Measurements from ENCODE around the gene SAP25. TPM values are rescaled to one million over a fixed set of nuclear protein-coding genes. Genes with fewer than 3 reads are reported as not detected.
"Not testable (repeated sequence)": the region's sequence is repeated elsewhere in the genome, so short reads cannot be mapped to it uniquely, and the experiment has no call there.

SAP25 gene
- total and polyA plus RNA-seq, 2 experiments from 2014 or later: 1.5 to 3.9 TPM

DNA sequence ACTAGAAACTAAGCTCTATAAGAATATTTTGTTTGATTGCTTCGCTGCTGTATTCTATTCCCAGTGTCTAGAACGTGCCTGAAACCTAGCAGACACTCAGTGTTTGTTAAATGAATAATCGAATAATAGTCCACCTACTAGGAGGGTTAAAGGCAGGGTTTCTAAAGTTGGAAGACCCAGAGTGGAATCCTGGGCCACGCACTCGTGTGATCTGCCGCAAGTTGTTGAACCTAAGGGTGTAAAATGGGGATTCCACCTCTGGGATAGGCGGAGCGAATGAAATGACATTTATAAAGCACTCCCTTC lies 35.4 kb downstream of the SAP25 start:
- no peaks in the 10 kb centered on the region for H3K27me3 ChIP-seq
- H3K36me3 ChIP-seq: no peaks in the 10 kb centered on the region
- no peak for TF ChIP-seq CTCF (IDR thresholded peaks at IDR 0.05; ENCODE audit: low read depth, low read length)
- peak overlapping the region; percentile 15 for H3K4me3 ChIP-seq
- no peaks in the 10 kb centered on the region for H3K4me1 ChIP-seq (ENCODE audit: low read depth)
- H3K9me3 ChIP-seq (ENCODE audit: low read depth): no peaks in the 10 kb centered on the region
- no peak for DNase-seq (ENCODE audit: low read depth in 1 of 2, low spot score in 1 of 2)
- peak overlapping the region; percentile 52 for H3K27ac ChIP-seq

DNA sequence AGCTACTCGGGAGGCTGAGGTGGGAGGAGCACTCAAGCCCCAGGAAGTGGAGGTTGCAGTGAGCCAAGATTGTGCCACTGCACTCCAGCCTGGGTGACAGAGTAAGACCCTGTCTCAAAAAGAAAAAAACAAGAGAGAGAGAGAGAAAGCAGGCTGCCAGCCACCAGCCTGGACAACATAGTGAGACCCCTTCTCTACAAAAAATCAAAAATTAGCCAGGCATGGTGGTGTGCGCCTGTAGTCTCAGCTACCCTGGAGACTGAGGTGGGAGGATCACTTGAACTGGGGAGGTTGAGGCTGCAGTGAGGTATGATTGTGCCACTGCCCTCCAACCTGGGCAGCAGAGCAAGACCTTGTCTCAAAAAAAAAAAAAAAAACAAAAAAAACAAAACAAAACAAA lies 37.0 kb downstream of the SAP25 start:
- H3K4me3 ChIP-seq, H3K27ac ChIP-seq: not testable (repeated sequence)

GRCh38 chr7:100535982-100536381 lies 37.7 kb downstream of the SAP25 start:
- H3K36me3 ChIP-seq; H3K27me3 ChIP-seq; H3K27ac ChIP-seq; H3K4me1 ChIP-seq (ENCODE audit: low read depth); H3K9me3 ChIP-seq (ENCODE audit: low read depth); DNase-seq (ENCODE audit: low read depth in 1 of 2, low spot score in 1 of 2); H3K4me3 ChIP-seq: not testable (repeated sequence)

More for the DNA sequence above, 37.0 kb downstream of the SAP25 start:
- H3K27me3 ChIP-seq; H3K9me3 ChIP-seq (ENCODE audit: low read depth); H3K36me3 ChIP-seq; H3K4me1 ChIP-seq (ENCODE audit: low read depth); DNase-seq (ENCODE audit: low read depth in 1 of 2, low spot score in 1 of 2): not testable (repeated sequence)

GRCh38 chr7:100532165-100533022 lies 41.3 kb downstream of the SAP25 start:
- no peak for DNase-seq (ENCODE audit: low read depth in 1 of 2, low spot score in 1 of 2)
- H3K4me1 ChIP-seq (ENCODE audit: low read depth): no peaks in the 10 kb centered on the region
- TF ChIP-seq CTCF (IDR thresholded peaks at IDR 0.05; ENCODE audit: low read depth, low read length): no peak
- H3K36me3 ChIP-seq: no peaks in the 10 kb centered on the region
- H3K27me3 ChIP-seq: no peaks in the 10 kb centered on the region
- no peak overlapping the region for H3K27ac ChIP-seq
- H3K4me3 ChIP-seq: no peak overlapping the region
- H3K9me3 ChIP-seq (ENCODE audit: low read depth): no peaks in the 10 kb centered on the region

DNA sequence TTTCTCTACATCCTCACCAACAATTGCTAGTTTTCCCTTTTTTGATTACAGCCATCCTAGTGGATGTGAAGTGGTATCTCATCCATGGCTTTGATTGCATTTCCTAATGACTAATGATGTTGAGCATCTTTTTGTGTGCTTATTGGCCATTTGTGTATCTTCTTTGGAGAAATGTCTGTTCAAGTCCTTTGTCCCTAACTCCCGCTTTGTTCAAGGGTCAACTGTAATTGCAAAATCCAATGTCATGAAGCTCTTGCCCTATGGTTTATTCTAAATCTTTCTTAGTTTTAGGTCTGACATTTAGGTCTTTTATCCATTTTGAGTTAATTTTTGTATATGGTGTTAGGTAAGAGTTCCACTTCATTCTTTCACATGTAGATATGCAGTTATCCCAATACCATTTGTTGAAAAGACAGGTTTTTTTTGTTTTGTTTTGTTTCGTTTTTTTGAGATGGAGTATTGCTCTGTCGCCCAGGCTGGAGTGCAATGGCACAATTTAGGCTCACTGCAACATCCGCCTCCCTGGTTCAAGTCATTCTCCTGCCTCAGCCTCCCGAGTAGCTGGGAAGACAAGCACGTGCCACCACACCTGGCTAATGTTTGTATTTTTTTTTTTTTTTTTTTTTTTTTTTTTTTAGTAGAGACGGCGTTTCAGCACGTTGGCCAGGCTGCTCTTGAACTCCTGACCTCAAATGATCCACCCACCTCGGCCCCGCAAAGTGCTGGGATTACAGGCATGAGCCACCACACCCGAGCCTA lies 45.4 kb downstream of the SAP25 start:
- not testable (repeated sequence) for H3K27me3 ChIP-seq; H3K4me3 ChIP-seq; H3K4me1 ChIP-seq (ENCODE audit: low read depth); H3K9me3 ChIP-seq (ENCODE audit: low read depth); DNase-seq (ENCODE audit: low read depth in 1 of 2, low spot score in 1 of 2); H3K27ac ChIP-seq; H3K36me3 ChIP-seq

- not testable (repeated sequence) for H3K36me3 ChIP-seq; H3K9me3 ChIP-seq (ENCODE audit: low read depth); H3K4me1 ChIP-seq (ENCODE audit: low read depth); H3K4me3 ChIP-seq; H3K27me3 ChIP-seq; DNase-seq (ENCODE audit: low read depth in 1 of 2, low spot score in 1 of 2); H3K27ac ChIP-seq
These were observed 50.5 kb downstream of the SAP25 start for GRCh38 chr7:100523192-100523591.

Other genes starting within 250 kb of the SAP25 start
- gene PILRB, start 215.8 kb downstream of the SAP25 start, total RNA-seq: 28.5 and 29.1 TPM in 2 replicates
- gene PILRB, start 215.8 kb downstream of the SAP25 start, polyA plus RNA-seq: 29.2 and 31.0 TPM in 2 replicates
- 2.9 and 3.1 TPM in 2 replicates for gene PILRA, start 200.4 kb downstream of the SAP25 start, total RNA-seq
- 2.3 and 4.0 TPM in 2 replicates for gene PILRA, start 200.4 kb downstream of the SAP25 start, polyA plus RNA-seq
- gene ZCWPW1, start 145.2 kb downstream of the SAP25 start, total RNA-seq: 7.9 and 8.1 TPM in 2 replicates
- 13.0 and 18.0 TPM in 2 replicates for gene ZCWPW1, start 145.2 kb downstream of the SAP25 start, polyA plus RNA-seq
- 28.5 and 41.7 TPM in 2 replicates for gene MEPCE, start 144.1 kb downstream of the SAP25 start, total RNA-seq
- 21.5 and 27.0 TPM in 2 replicates for gene MEPCE, start 144.1 kb downstream of the SAP25 start, polyA plus RNA-seq
- 51.5 and 81.5 TPM in 2 replicates for gene PPP1R35, start 137.4 kb downstream of the SAP25 start, total RNA-seq
- 78.7 and 108 TPM in 2 replicates for gene PPP1R35, start 137.4 kb downstream of the SAP25 start, polyA plus RNA-seq
- gene SPACDR, start 109.6 kb downstream of the SAP25 start, total RNA-seq: 0.28 and 1.6 TPM in 2 replicates
- 0.79 and 1.2 TPM in 2 replicates for gene SPACDR, start 109.6 kb downstream of the SAP25 start, polyA plus RNA-seq
- 103 and 133 TPM in 2 replicates for gene TSC22D4, start 94.7 kb downstream of the SAP25 start, total RNA-seq
- 91.9 and 138 TPM in 2 replicates for gene TSC22D4, start 94.7 kb downstream of the SAP25 start, polyA plus RNA-seq
- 9.0 and 13.0 TPM in 2 replicates for gene NYAP1, start 90.0 kb downstream of the SAP25 start, total RNA-seq
- gene NYAP1, start 90.0 kb downstream of the SAP25 start, polyA plus RNA-seq: 0.06 and 0.22 TPM in 2 replicates
- gene AGFG2, start 34.7 kb downstream of the SAP25 start, total RNA-seq: 18.3 and 21.7 TPM in 2 replicates
- gene AGFG2, start 34.7 kb downstream of the SAP25 start, polyA plus RNA-seq: 9.3 and 17.0 TPM in 2 replicates
- gene LRCH4, start 12.2 kb upstream of the SAP25 start, total RNA-seq: 78.8 and 108 TPM in 2 replicates
- gene LRCH4, start 12.2 kb upstream of the SAP25 start, polyA plus RNA-seq: 80.9 and 103 TPM in 2 replicates
- 0.78 and 1.9 TPM in 2 replicates for gene FBXO24, start 12.4 kb upstream of the SAP25 start, total RNA-seq
- 2.3 and 4.1 TPM in 2 replicates for gene FBXO24, start 12.4 kb upstream of the SAP25 start, polyA plus RNA-seq
- 43.2 and 46.3 TPM in 2 replicates for gene PCOLCE, start 28.5 kb upstream of the SAP25 start, total RNA-seq
- 70.4 and 111 TPM in 2 replicates for gene PCOLCE, start 28.5 kb upstream of the SAP25 start, polyA plus RNA-seq
- 30.1 and 36.0 TPM in 2 replicates for gene MOSPD3, start 38.6 kb upstream of the SAP25 start, total RNA-seq
- 67.8 and 83.3 TPM in 2 replicates for gene MOSPD3, start 38.6 kb upstream of the SAP25 start, polyA plus RNA-seq
- 0.89 and 2.5 TPM in 2 replicates for gene TFR2, start 67.7 kb upstream of the SAP25 start, total RNA-seq
- 0.39 TPM in 1 of 2 replicates, not detected in the other for gene TFR2, start 67.7 kb upstream of the SAP25 start, polyA plus RNA-seq
- gene ACTL6B, start 82.5 kb upstream of the SAP25 start, total RNA-seq: not detected in 2 replicates
- gene ACTL6B, start 82.5 kb upstream of the SAP25 start, polyA plus RNA-seq: not detected in 2 replicates
- gene GNB2, start 99.8 kb upstream of the SAP25 start, total RNA-seq: 233 and 234 TPM in 2 replicates
- 241 and 286 TPM in 2 replicates for gene GNB2, start 99.8 kb upstream of the SAP25 start, polyA plus RNA-seq
- 31.9 and 53.2 TPM in 2 replicates for gene GIGYF1, start 120.3 kb upstream of the SAP25 start, total RNA-seq
- 14.0 and 20.1 TPM in 2 replicates for gene GIGYF1, start 120.3 kb upstream of the SAP25 start, polyA plus RNA-seq
- 30.6 and 45.7 TPM in 2 replicates for gene POP7, start 132.2 kb upstream of the SAP25 start, total RNA-seq
- 40.2 and 68.3 TPM in 2 replicates for gene POP7, start 132.2 kb upstream of the SAP25 start, polyA plus RNA-seq
- 0.60 TPM in 1 of 2 replicates, not detected in the other for gene EPO, start 146.6 kb upstream of the SAP25 start, total RNA-seq
- 0.34 and 0.46 TPM in 2 replicates for gene EPO, start 146.6 kb upstream of the SAP25 start, polyA plus RNA-seq
- not detected in 2 replicates for gene ZAN, start 159.7 kb upstream of the SAP25 start, total RNA-seq
- not detected in 2 replicates for gene ZAN, start 159.7 kb upstream of the SAP25 start, polyA plus RNA-seq